K562 (cell line): ENCODE results near the gene NDUFAF3. TPM values are rescaled to one million over a fixed set of nuclear protein-coding genes. Genes with fewer than 3 reads are reported as not detected.

Experiments
- FOXO4 ChIP-seq: fragments of 450-650 bp; formaldehyde crosslinking; IDR thresholded peaks from 2 replicates; pipeline ENCODE4 v1.4.0; 2020; ENCODE audit warnings: mild to moderate bottlenecking, moderate library complexity
- FOXP1 ChIP-seq: sonication (generic); formaldehyde crosslinking; IDR thresholded peaks from 2 replicates; pipeline ENCODE4 v1.8.0; 2022; ENCODE audit warnings: mild to moderate bottlenecking, missing genetic modification reagents
- KLF1 ChIP-seq: fragments of 450-650 bp; IDR thresholded peaks from 2 replicates; pipeline ENCODE4 v1.6.1; 2016; ENCODE audit warnings: missing genetic modification characterization, missing compliant biosample characterization
- PHF20 ChIP-seq: fragments of 450-650 bp; IDR thresholded peaks from 2 replicates; pipeline ENCODE4 v1.6.1; 2018; ENCODE audit not compliant: partially characterized antibody
- PRPF4 ChIP-seq: fragments of 200-400 bp; formaldehyde crosslinking; IDR thresholded peaks from one replicate; pipeline ENCODE4 v1.6.1; 2017; ENCODE audit warnings: low read length, low read depth, mild to moderate bottlenecking; ENCODE audit not compliant: insufficient read depth, poor library complexity, severe bottlenecking
- ZBTB40 ChIP-seq, 2 experiments: fragments of 450-650 bp in 1 of 2; sonication (generic) in 1 of 2; formaldehyde crosslinking in 1 of 2; IDR thresholded peaks; 2 replicates each; pipeline versions ENCODE4 v1.7.1 to v1.9.0; 2016 to 2022; ENCODE audit warnings: inconsistent platforms in 1 of 2, mild to moderate bottlenecking in 1 of 2, missing genetic modification reagents in 1 of 2
- ZBTB5 ChIP-seq: fragments of 450-650 bp; IDR thresholded peaks from 2 replicates; pipeline ENCODE4 v1.6.1; 2017; ENCODE audit warnings: antibody characterized with exemption
- ZHX1 ChIP-seq: fragments of 150-350 bp; conservative IDR thresholded peaks from 2 replicates; pipeline ENCODE4 v1.6.1; 2014; ENCODE audit warnings: low read length
- ZNF655 ChIP-seq: fragments of 250-450 bp; sonication (Bioruptor Pico); IDR thresholded peaks from 2 replicates; pipeline ENCODE4 v1.5.0; 2021
- polyA plus RNA-seq, 8 experiments: library from polyadenylated mRNA; depleted of rRNA in 4 of 8; stranded (reverse) in 5 of 8; unstranded in 3 of 8; fragments of >200 nt; fragmentation: Nextera tagmentation in 2 of 8; fragmentation: Illumina TruSeq in 1 of 8; extraction: Ambion mirVana in 2 of 8; extraction: Trizol in 1 of 8; gene quantifications; 2 replicates each; pipeline versions ENCODE4 v1.2.1 to v1.2.3, GENCODE V29; 2011 to 2014; ENCODE audit warnings: inconsistent platforms in 1 of 8, missing spikeins in 1 of 8
- total RNA-seq, 7 experiments: library from RNA; depleted of rRNA in 6 of 7; stranded (reverse); fragments of >200 nt in 6 of 7; fragmentation: Illumina TruSeq in 2 of 7; extraction: Trizol in 2 of 7; gene quantifications; 2 replicates each; pipeline versions ENCODE4 v1.2.1 to v1.2.3, GENCODE V29; 2011 to 2021; ENCODE audit warnings: low replicate concordance in 1 of 7

The NDUFAF3 gene
- total and polyA plus RNA-seq, 9 of the 15 experiments (the other 6 are each of a cell fraction or from before 2014, with no cell fraction given): 17.0 to 127 (median 36.3) TPM

- TF ChIP-seq PRPF4 (peak; percentile 7), ZBTB40 (IDR thresholded peaks at IDR 0.05) (0 out of 2 replicates have a peak, but pooled peaks have one; percentile 22), ZBTB40 (CRISPR knock-in tag; IDR thresholded peaks at IDR 0.05) (no peak), PHF20 (no peak), ZBTB5 (no peak), KLF1 (tag) (no peak), FOXO4 (no peak), ZHX1 (no peak), FOXP1 (CRISPR knock-in tag) (0 out of 2 replicates have a peak, but pooled peaks have one; percentile 2), ZNF655 (no peak)
These were observed 15.4 kb upstream of the NDUFAF3 start (continued) for GRCh38 chr3:49006408-49007067.
